ENCODE data around the gene GAS5.
A peak's percentile ranks its signal among the peaks of the same experiment; 100 is the strongest.
"Not testable (repeated sequence)": the region's sequence is repeated elsewhere in the genome, so short reads cannot be mapped to it uniquely, and the experiment has no call there.

GAS5 gene

DNA sequence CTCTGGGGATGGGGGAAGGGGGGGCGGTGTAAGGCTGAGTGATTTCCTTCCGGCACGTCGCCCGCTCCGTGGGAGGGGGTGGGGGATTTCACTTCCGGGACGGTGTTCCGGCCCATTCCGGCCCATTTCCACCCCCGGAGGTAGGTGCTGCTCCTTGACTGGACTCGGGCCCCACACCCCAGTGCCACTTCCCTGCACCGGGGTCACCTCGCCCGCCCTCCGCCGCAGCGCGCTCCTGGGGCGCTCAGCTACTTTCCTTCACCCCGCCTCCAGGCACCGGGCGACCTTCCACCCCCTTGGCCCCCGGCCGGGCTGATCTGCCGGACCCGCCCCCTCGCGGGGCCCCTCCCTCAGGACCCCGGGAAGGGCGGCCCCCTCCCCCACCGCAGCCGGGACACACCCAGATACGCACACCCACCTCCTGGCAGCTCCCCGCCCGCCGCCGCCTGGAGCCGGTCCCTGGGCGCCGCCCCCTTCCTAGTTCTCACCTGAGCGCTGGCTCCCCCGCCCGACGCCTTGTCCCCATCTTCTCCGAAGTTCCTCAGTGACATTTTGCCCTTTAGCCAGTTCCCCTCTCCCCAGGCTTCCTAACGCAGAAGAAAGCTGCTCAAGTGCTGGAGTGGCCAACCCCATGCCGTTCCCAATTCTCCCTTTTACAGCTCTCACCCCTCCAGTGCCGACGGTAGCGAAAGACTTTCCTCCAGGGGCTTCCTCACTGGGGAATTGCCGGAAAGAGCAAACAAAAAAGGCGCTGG is 654 bp upstream of the GAS5 start, which contains the start of gene ZBTB37:
Gene ZBTB37, plus strand, starts transcription at position 115 of the 755 bp plus-strand sequence. CDS start 1,846 bp downstream, outside the sequence.
- DNase-seq = peak; percentile 84 to 93

DNA sequence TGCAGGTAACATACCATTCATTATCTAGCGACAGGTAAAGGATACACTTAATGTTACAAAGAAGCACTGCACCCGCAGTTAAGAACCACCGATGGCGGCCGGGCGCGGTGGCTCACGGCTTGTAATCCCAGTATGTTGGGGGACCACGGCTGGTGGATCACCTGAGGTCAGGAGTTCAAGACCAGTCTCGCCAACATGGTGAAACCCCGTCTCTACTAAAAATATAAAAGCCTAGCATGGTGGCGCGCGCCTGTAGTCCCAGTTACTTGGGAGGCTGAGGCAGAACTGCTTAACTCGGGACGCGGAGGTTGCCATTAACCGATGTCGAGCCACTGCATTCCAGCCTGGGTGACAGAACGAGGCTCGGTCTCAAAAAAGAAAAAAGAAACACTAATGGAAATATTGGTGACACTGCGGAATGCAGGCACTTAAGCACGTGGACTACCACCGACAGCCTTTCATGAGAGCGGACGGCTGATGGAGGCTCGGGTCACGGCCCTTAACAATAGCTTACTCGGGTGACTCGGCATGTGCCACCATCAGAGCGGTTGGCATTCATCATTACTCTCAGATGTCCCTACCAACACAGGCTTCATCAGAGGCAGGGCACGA is 542 bp downstream of the GAS5 start:
- DNase-seq = peak in 1 of 2 experiments; percentile 58

DNA sequence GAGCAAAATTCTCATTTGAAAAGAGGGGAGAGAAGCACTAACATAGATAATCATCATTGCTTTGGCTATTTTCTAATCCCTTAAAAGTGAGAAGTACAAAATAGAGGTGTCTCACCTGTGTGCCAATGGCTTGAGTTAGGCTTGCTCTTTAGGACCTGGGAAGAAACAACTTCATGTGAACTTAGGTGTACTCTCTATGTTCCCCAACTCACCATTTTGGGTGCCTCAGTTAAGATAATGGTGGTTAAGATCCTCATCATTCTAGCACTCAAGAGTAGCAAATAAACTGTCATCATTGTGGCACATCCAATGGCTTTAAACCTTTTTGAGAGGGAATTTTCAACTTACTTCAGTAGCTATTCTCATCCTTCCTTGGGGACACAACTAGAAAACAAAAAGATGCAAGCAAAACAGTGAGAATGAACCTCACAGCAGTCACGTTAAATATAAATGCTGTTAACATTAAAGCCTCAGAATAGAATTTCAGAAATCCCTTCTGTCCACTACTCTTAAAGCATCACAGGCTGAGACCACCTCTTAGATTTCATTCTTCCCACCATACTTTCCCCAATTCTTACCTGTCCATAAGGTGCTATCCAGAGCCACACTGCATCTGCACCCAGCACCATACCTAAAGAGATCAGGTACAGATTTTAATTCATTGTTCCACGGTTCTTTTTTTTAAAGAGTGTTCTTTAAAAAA is 1.2 kb downstream of the GAS5 start:
- no peak for DNase-seq

DNA sequence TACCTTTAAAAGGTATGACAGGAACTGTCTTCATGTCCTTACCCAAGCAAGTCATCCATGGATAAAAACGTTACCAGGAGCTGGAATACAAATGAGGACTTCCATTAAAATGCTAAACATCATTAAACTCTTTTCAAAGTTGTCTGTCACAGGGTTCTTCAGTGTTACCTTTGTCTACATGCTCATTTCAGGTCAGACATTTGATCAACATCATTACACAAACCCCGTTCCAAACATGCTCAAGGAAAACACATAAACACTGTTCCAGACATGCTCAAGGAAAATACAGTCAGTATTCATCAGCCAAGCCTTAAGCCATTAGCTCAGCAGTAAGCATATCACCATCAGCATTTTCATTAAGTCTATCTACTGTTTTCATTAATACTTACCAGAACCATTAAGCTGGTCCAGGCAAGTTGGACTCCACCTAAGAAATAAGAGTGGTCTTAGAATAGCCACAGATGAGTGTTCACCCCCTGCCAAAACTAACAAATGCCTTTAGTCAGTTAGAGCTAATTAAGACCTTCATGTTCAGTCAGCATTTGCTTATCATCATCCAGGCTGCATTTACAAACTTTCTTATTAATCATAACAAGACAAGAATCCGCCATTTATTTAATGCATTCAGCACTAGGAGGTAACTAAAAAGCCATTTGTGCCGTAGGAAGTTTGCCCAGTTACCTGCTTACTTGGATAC is 2.2 kb downstream of the GAS5 start:
- no peak for DNase-seq

DNA sequence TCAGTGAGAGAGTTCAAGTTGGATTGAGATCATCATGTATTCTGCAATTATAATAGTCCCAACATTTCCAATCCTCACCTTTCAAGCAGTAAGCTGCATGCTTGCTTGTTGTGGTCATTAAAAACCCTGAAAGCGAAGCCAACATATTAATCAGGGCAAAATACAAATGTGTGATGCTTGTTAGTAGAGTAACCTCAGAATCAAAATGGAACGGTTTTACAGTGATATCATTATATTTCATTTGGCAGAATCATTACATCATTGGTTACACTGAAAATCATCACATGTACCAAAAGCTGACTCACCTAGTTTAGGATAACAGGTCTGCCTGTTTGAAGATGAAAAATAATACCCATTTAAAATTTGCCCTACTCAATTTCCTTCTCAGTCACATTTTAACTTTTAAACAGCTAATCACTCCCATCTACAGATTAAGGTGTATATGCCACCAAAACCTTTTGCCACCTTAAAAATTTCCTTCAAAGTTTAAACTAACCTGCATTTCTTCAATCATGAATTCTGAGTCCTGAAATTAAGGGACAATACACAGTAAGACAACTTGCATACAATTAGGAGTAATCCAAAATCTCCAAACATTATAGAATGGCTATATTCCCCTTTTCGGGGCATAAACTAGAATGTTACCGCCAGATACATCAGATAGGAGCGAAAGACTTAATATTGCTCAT is 3.5 kb downstream of the GAS5 start:
- no peak for DNase-seq

DNA sequence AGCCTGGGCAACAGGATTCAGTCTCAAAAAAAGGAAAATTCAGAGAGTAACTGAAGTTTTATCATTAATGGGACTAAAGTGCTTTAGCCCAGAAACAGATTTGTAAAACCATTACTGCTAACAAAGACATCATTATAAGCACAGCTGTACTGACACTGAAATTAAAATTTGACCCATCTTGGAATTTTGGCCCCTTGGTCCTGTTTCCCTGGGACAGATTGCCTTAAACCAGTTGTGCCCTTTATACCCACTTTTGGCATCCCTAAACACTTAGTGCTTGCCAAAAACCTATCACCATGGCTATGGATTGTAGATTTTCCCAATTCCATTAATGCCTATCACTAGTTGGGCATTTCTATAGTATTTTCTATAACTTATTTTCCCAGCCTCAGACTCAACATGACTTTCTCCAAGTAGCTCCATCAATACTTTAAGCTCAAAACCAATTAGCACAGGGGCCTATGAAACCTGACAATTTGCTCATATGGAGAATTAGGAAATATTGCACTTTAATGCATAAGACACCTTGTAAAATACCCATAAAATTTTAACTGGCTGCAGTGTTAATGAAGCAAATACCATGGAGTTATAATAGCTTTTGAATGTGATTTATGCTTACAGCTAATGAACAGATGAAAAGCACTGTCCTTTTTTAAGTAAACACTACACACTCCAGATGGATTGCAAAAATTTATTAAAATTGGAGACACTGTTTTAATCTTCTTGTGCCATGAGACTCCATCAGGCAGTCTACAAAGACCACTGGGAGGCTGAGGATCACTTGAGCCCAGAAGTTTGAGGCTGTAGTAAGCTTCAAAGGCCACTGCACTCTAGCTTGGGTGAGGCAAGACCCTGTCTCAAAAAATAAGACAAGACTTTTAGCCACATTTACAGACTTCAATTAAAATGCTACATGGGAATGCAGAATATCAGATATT is 4.3 kb downstream of the GAS5 start:
- peak in 1 of 2 experiments; percentile 28 for DNase-seq

DNA sequence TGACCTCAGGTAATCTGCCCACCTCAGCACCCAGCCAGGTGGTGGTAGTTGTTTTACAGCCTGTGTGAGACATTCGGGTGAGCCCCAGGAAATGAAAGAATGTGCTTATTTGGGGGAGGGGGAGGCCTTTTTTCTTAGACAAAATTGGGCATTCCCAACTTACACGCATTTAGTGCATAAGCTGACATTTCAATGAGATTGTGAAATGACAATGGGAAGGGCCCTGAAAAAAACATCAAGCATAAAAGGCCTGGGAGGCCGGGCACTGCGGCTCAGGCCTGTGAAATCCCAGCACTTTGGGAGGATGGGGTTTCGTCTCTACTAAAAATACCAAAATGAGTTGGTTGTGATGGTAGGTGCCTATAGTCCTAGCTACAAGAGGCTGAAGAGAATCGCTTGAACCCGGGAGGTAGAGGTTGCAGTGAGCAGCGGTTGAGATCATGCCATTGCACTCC is 5.0 kb downstream of the GAS5 start:
- DNase-seq = no peak

DNA sequence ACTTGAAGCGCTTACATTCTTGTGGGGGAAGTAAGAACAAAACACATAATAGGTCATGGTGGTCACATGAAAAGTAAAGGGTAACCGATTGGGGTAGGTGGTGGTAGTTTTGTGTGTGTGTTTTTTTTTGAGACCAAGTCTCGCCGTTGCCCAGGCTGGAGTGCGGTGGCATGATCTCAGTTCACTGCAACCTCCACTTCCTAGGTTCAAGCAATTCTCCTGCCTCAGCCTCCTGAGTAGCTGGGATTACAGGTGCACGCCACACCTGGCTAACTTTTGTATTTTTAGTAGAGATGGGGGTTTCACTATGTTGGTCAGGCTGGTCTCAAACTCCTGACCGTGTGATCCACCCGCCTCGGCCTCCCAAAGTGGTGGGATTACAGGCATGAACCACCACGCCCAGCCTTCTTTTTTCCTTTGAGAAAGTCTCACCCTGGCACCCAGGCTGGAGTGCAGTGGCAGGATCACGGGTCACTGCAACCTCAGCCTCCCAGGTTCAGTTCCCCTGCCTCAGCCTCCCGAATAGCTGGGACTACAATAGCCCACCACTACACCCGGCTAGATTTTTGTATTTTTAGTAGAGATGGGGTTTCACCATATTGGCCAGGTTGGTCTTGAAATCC is 5.5 kb downstream of the GAS5 start:
- DNase-seq = not testable (repeated sequence)

DNA sequence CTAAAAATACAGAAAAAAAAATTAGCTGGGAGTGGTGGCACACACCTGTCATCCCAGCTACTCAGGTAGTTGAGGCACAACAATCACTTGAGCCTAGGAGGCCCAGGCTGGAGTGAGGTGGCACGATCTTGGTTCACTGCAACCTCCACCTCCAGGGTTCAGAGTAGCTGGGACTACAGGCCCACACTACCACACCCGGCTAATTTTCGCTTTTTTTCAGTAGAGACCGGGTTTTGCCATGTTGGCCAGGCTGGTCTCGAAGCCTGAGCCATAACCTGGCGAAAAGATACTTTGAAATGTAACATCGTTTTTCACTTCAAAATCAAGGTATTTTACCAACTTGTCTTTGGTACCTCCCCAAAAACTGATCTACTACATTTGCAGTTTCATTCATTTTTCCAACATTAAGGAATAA is 6.1 kb downstream of the GAS5 start:
- DNase-seq = no peak

DNA sequence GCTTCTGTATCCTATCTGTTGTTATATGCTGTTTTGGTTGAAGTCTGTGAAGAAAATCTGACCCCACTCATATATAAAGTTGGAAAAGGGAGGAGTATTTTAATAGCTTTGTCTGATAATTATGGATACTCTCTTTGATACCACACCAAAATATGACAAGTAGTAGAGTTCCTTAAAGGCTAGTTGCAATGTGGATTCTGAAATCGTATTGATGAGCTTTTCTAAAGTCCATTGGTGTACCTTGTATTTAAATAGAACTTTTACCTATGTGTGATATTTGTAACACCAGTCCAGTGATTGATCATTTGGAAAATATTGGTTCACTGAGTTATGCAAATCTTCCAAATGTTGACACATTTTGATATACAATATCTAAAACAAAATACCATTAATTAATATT is 7.7 kb downstream of the GAS5 start:
- no peak for DNase-seq

DNA sequence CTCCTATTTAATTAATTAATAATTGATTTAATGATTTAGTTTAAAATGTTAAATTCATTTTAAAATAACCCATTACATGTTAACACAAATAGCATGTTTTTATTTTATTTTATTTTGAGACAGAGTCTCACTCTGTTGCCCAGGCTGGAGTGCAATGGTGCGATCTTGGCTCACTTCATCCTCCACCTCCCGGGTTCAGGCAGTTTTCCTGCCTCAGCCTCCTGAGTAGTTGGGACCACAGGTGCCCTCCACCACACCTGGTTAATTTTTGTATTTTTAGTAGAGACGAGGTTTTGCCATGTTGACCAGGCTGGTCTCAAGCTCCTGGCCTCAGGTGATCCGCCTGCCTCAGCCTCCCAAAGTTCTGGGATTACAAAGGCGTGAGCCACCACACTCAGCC is 8.2 kb downstream of the GAS5 start:
- DNase-seq = not testable (repeated sequence)

DNA sequence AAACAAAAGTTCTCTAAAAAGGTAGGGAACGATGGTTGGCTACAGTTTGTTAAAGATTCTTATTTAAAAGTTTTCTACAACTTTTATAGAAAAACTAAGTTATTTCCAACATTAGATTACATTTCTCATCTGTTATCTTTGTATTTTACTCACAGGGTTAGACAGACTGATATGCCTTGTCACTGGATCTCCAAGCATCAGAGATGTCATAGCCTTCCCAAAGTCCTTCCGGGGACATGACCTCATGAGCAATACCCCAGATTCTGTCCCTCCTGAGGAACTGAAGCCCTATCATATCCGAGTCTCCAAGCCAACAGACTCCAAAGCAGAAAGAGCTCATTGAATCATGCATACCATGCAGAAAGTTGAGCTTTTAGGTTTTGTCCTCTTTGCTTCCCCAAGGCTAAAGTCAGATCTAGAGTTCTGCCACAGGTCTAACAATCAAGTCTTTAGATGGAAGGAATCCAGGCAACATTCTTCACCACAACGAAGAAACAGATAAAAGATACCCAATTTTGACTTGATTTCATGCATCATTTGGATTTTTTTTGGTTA is 10.3 kb downstream of the GAS5 start:
- DNase-seq = no peak

DNA sequence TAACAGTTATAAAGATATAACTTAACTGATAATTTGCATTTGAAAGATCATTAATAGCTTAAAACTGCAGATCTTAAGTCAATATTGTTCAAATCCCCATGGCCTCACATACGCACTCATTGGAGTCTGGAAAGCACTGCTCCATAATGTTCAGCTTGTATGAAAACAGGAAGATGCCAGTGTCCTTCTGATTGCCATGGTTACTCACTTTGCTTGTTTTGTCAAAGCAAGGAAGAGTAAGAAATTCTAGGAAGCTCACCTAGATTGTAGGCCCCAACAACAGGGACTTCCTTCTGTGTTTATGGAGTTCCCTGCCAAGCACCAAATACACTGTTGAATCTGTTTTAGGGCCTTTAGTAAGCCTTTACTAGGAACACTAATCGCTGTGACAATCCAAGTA is 10.9 kb downstream of the GAS5 start:
- no peak for DNase-seq

DNA sequence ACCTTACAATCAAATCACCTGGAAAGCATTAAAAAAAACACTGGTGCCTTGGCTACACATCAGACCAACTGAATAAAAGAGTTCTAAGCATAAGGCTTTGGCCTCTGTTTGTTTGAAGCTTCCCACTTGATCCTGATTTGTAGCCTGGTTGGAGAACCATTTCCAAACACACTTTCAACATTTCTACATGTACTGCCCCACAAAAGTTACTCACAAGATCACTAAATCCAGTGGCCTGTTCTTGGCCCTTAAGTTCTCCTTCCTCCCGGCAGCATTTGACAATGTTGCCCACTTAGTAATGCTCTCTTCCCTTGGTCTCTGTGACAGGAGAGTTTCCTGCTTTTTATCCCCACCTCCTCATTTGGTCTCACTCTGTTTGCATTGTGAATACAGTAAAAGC is 11.8 kb downstream of the GAS5 start:
- DNase-seq = no peak

DNA sequence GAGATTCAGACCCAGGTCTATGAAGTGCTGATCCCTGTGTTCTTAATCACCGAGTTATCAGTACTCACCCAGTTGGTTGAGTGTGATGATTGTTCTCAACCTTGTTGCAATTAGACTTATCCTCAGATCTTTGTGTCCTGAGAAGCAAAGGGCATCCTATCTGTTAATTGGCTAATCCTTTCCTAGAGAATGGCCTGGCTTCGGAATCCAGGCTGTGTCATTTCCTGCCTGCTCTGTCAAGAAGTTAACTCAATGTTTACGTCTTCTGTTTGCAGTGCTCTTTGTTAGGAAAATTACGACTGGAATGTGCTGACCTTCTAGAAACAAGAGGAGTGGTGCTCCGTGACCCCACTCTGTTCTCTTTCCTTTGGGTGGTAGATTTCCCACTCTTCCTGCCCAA is 14.7 kb downstream of the GAS5 start:
- no peak for DNase-seq

DNA sequence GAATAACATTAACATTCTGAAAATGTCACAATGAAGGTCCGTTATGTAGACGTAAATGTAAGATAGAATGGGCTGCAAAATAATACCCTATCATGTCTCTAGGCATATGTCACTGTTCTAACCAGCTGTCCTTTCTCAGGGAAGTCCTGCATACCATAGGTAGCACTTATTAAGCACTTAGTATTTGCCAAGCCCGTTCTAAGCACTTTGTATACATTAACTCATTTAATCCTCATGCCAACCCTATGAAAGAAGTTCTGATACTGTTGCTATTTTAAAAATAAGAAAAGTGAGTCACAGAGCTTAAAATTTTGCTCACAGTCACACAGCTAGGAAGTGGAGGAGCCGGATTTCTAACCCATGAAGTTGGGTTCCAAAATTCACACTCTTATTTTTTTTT is 15.7 kb downstream of the GAS5 start:
- no peak for DNase-seq

DNA sequence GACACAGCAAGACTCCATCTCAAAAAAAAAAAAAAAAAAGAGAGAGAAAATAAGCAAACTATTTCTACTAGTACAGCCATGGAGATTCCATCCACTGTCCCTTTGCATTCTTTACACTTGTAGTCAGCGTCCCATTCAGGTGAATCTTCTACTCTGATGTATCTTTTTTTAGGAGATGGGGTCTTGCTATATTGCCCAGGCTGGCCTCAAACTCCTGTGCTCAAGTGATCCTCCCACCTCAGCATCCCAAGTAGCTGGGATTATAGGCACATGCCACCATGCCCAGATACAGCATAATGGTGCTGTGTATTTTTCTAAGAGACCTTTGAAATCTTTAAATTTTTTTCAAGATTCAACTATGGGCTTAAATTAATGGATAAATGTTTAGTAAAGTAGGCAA is 35.0 kb downstream of the GAS5 start:
- no peak for DNase-seq

DNA sequence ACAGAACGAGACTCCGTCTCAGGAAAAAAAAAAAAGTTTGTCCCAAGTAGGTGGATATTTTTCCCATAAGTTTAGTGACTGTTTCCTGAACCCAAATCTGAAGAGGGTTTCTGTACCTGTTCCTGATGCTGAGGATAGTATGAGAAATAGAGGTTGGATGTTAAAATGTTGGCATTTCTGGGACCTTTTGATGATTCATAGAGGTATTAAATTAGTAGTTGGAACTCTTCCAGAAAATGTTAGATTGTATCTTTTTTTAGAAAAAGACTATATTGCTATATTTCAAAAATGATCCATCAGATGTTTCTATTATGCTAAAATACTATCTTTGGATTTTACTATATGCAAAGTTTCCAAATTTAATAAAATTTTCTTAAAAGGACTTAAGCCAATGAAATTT is 40.2 kb downstream of the GAS5 start:
- no peak for DNase-seq

DNA sequence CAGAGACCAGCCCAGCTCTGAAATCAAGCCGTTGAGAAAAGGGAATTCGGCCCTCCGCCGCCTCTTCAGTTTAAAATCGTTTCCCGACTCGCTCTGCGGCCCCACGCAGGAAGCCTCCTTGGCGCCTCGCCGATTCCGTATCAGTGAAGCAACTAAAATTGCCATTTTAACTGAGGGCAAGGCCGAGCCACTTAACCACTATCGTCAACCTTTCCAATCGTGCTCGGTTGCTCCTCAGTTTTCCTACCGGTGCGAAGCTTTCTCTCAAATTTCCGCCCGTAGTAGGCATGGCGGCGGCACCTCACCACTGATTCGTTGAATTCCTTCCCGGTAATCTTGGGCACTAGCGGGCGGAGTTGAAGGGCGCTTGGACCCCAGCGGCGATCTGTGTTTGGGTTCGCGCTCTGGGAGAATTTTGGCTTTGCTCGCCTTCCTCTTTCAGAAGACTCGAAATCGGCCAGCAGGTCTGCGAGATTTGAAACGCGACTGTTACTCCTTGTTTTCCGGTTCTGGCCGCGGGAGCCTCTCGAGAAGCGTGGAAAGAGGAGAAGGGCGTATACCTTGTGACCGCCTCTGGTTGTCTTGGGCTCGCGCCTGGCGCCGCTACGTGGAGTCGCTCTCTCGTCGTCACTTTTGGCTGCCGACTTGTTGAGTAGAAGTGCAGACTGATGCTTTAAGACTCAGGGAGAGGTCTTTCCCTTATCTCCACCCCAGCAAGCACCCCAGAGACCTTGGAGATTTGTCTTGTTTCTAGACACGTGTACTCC is 43.3 kb downstream of the GAS5 start, which contains the start of the genes CENPL and DARS2:
Gene CENPL, minus strand, starts transcription at position 569 of the 767 bp plus-strand sequence. CDS start 13,584 bp downstream, outside the sequence.
Gene DARS2, plus strand, starts transcription at position 359 of the 767 bp plus-strand sequence. CDS start 557 bp downstream, outside the sequence.
- DNase-seq = peak; percentile 99

Data from NCI-H446 (cell line).